ENCODE measurements around the gene MT4.

MT4 gene

GRCh38 chr16:56558024-56558747 is 6.7 kb upstream of the MT4 start:
- no peak overlapping the region for H3K27ac ChIP-seq
- no peak for TF ChIP-seq CTCF (conservative IDR thresholded peaks at IDR 0.05)

- TF ChIP-seq CTCF (conservative IDR thresholded peaks at IDR 0.05), result no peak
- H3K27ac ChIP-seq, result no peak overlapping the region
Measured at GRCh38 chr16:56559109-56559508, 5.8 kb upstream of the MT4 start.

- TF ChIP-seq CTCF (conservative IDR thresholded peaks at IDR 0.05), result no peak
- no peak overlapping the region for H3K27ac ChIP-seq
Measured at GRCh38 chr16:56560447-56560846, 4.4 kb upstream of the MT4 start.

GRCh38 chr16:56561126-56561525 is 3.7 kb upstream of the MT4 start:
- no peak for TF ChIP-seq CTCF (conservative IDR thresholded peaks at IDR 0.05)
- H3K27ac ChIP-seq, result no peak overlapping the region

- no peak overlapping the region for H3K27ac ChIP-seq
- TF ChIP-seq CTCF (conservative IDR thresholded peaks at IDR 0.05), result no peak
Measured at GRCh38 chr16:56569971-56570370, 5.1 kb downstream of the MT4 start.

- no peak overlapping the region for H3K27ac ChIP-seq
- no peak for TF ChIP-seq CTCF (conservative IDR thresholded peaks at IDR 0.05)
Measured at GRCh38 chr16:56571525-56571924, 6.7 kb downstream of the MT4 start.

- H3K27ac ChIP-seq, result no peak overlapping the region
- no peak for TF ChIP-seq CTCF (conservative IDR thresholded peaks at IDR 0.05)
Measured at GRCh38 chr16:56574625-56575024, 9.8 kb downstream of the MT4 start.
